Liver (tissue), 9 donors: ENCODE results near the gene AK1. TPM values are rescaled to one million over a fixed set of nuclear protein-coding genes. Genes with fewer than 3 reads are reported as not detected.

ENCODE experiments used
- DNase-seq: peaks from one replicate; pipeline ENCODE4 v3.0.0-alpha.2; 2017; ENCODE audit warnings: low spot score
- H3K27ac ChIP-seq, 2 donors: one replicate each; pipeline ENCODE4 v1.7.0; 2013; ENCODE audit warnings: inconsistent platforms in 2 of 2, low read length in 2 of 2, control low read depth in 1 of 2, low read depth in 1 of 2, mild to moderate bottlenecking in 1 of 2
- H3K27me3 ChIP-seq, 4 donors: one replicate each; pipeline versions ENCODE4 v1.6.1 to v1.7.0; 2013; ENCODE audit warnings: low read length in 3 of 4, inconsistent platforms in 1 of 4, mild to moderate bottlenecking in 1 of 4, moderate library complexity in 1 of 4; ENCODE audit not compliant: control insufficient read depth in 4 of 4, insufficient read depth in 4 of 4
- H3K36me3 ChIP-seq, 4 donors: one replicate each; pipeline versions ENCODE4 v1.6.1 to v1.7.0; 2013; ENCODE audit warnings: low read length in 3 of 4, mild to moderate bottlenecking in 3 of 4, low read depth in 1 of 4, moderate library complexity in 1 of 4; ENCODE audit not compliant: control insufficient read depth in 4 of 4, insufficient read depth in 3 of 4
- H3K4me1 ChIP-seq, 4 donors: one replicate each; pipeline versions ENCODE4 v1.6.1 to v1.7.0; 2013; ENCODE audit warnings: low read length in 3 of 4, mild to moderate bottlenecking in 3 of 4, moderate library complexity in 1 of 4; ENCODE audit not compliant: control insufficient read depth in 4 of 4, insufficient read depth in 4 of 4
- H3K4me3 ChIP-seq, 3 donors: one replicate each; pipeline versions ENCODE4 v1.6.1 to v1.7.0; 2013; ENCODE audit warnings: low read length in 3 of 3, control low read depth in 1 of 3, low read depth in 1 of 3, mild to moderate bottlenecking in 1 of 3
- H3K9ac ChIP-seq, 2 donors: one replicate each; pipeline ENCODE4 v1.7.0; 2013; ENCODE audit warnings: low read length in 2 of 2, mild to moderate bottlenecking in 2 of 2, moderate library complexity in 2 of 2, control low read depth in 1 of 2, low read depth in 1 of 2
- H3K9me3 ChIP-seq, 4 donors: one replicate each; pipeline versions ENCODE4 v1.6.1 to v1.7.0; 2013; ENCODE audit warnings: low read length in 3 of 4; ENCODE audit not compliant: control insufficient read depth in 4 of 4
- EGR1 ChIP-seq, 2 donors: IDR thresholded peaks; 2 replicates each; pipeline ENCODE4 v1.6.1; 2016 to 2018; ENCODE audit warnings: antibody characterized with exemption in 2 of 2, low read depth in 2 of 2
- FOXA1 ChIP-seq: IDR thresholded peaks from 2 replicates; pipeline ENCODE4 v1.6.1; 2016; ENCODE audit warnings: antibody characterized with exemption
- FOXA2 ChIP-seq: IDR thresholded peaks from 2 replicates; pipeline ENCODE4 v1.6.1; 2016; ENCODE audit warnings: antibody characterized with exemption
- GABPA ChIP-seq, 2 donors: IDR thresholded peaks in 1 of 2; conservative IDR thresholded peaks in 1 of 2; 2 replicates each; pipeline ENCODE4 v1.6.1; 2016; ENCODE audit warnings: antibody characterized with exemption in 2 of 2, mild to moderate bottlenecking in 1 of 2, moderate library complexity in 1 of 2
- HNF4A ChIP-seq, 2 donors: conservative IDR thresholded peaks; 2 replicates each; pipeline ENCODE4 v1.6.1; 2016; ENCODE audit warnings: antibody characterized with exemption in 2 of 2, mild to moderate bottlenecking in 2 of 2
- JUND ChIP-seq, 2 donors: IDR thresholded peaks; 2 replicates each; pipeline ENCODE4 v1.6.1; 2016; ENCODE audit warnings: antibody characterized with exemption in 2 of 2
- NR2F2 ChIP-seq: IDR thresholded peaks from 2 replicates; pipeline ENCODE4 v1.6.1; 2016; ENCODE audit warnings: antibody characterized with exemption
- RAD21 ChIP-seq, 2 donors: IDR thresholded peaks; 2 replicates each; pipeline ENCODE4 v1.6.1; 2016; ENCODE audit warnings: antibody characterized with exemption in 2 of 2, mild to moderate bottlenecking in 2 of 2
- RXRA ChIP-seq, 2 donors: IDR thresholded peaks; 2 replicates each; pipeline ENCODE4 v1.6.1; 2017 to 2018; ENCODE audit warnings: antibody characterized with exemption in 2 of 2, mild to moderate bottlenecking in 1 of 2
- TAF1 ChIP-seq: conservative IDR thresholded peaks from 2 replicates; pipeline ENCODE4 v1.6.1; 2016; ENCODE audit warnings: antibody characterized with exemption, mild to moderate bottlenecking
- YY1 ChIP-seq: IDR thresholded peaks from 2 replicates; pipeline ENCODE4 v1.6.1; 2016; ENCODE audit warnings: antibody characterized with exemption, mild to moderate bottlenecking
- WGBS: extraction: QIAGEN DNeasy Blood & Tissue Kit; methylation state at CpG from one replicate; pipeline ENCODE4 v1.1.7; 2013; 5-methylcytosine and 5-hydroxymethylcytosine counted together
- polyA plus RNA-seq, 2 donors: library from polyadenylated mRNA; stranded (reverse) in 1 of 2; unstranded in 1 of 2; fragments of 200-250 nt in 1 of 2; fragments of >200 nt in 1 of 2; fragmentation: Nextera tagmentation in 1 of 2; extraction: Ambion mirVana in 1 of 2; gene quantifications; one replicate each; pipeline versions ENCODE4 v1.2.1 to v1.2.3, GENCODE V29; 2013 to 2015
- total RNA-seq, 2 donors: library from RNA; depleted of rRNA; stranded (reverse); fragments of >200 nt; gene quantifications; one replicate each; pipeline ENCODE4 v1.2.3, GENCODE V29; 2014
- TF ChIP-seq, protein P1 (sequence below): IDR thresholded peaks from 2 replicates; pipeline ENCODE4 v1.6.1; 2016; ENCODE audit warnings: antibody characterized with exemption
- TF ChIP-seq, protein P2 (sequence below): IDR thresholded peaks from 2 replicates; pipeline ENCODE4 v1.6.1; 2016; ENCODE audit warnings: antibody characterized with exemption
- TF ChIP-seq, protein P3 (sequence below): fragments of 150-350 bp; IDR thresholded peaks from 2 replicates; pipeline ENCODE4 v1.5.1; 2017; ENCODE audit warnings: improper control_type of control experiment, low read depth, low read length; ENCODE audit not compliant: missing input control
- TF ChIP-seq, protein P4 (sequence below): IDR thresholded peaks from 2 replicates; pipeline ENCODE4 v1.6.1; 2016; ENCODE audit warnings: antibody characterized with exemption
- donor health status: healthy.
- donor health status: healthy.
- donor health status: healthy.
- donor health status: healthy.
- donor health status: healthy.

Gene AK1, protein sequence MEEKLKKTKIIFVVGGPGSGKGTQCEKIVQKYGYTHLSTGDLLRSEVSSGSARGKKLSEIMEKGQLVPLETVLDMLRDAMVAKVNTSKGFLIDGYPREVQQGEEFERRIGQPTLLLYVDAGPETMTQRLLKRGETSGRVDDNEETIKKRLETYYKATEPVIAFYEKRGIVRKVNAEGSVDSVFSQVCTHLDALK
- total RNA-seq, result 10 to 100 TPM; 10.6 to 18.7 TPM
- polyA plus RNA-seq, result 10 to 100 TPM; 40.4 to 78.3 TPM

DNA sequence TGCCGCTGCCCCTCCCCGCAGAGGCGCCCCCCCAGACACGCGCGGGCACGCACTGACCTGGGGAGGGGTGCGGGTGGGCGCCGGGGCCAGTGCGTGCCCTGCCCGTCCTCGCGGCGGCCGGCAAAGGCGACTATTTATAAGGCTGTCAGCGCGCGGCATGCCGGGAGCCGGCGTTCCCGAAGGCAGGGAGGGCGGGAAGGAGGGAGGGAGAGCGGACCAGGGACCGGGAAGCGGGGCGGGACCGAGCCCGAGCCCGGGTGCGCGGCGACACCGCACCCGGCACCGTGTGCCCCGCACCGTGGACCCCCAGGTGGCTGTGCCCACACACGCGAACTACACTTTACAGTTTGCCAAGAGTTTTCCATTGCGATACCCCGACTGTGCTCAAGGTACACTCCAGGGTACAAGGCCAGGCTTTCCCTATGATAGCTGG lies at the start of gene AK1:
AK1 (minus strand) TSS at position 110 of the 433 bp plus-strand sequence. CDS start 3,058 bp downstream, outside the sequence.
- Histone ChIP-seq H3K27ac (peak within 1 kb of the TSS; percentile 25 to 35), H3K4me1 (peaks cover 10 to 37% (median 24%) of the 10 kb centered on the region in 4 donors)
- DNase-seq, result peak; percentile 76

DNA sequence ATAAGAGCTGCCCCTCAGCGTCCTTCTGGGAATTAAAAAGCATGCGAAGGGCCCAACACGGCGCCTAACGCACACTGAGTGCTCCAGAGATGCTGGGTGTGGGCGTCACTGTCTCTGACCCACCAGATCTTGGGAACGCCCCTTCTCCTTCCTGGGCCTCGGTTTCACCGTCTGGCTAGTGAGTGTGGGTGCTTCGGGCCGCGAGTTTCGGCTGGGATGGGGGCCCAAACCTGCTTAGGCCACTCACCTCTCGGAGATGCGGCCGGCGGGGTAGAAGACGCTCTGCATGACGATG lies 49.4 kb upstream of the AK1 start:
- TF ChIP-seq RAD21 (IDR thresholded peaks at IDR 0.05), result no peak
- no peak for TF ChIP-seq FOXA1
- no peak for TF ChIP-seq JUND (IDR thresholded peaks at IDR 0.05)
- TF ChIP-seq, protein P1, sequence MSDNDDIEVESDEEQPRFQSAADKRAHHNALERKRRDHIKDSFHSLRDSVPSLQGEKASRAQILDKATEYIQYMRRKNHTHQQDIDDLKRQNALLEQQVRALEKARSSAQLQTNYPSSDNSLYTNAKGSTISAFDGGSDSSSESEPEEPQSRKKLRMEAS, result no peak
- TF ChIP-seq YY1, result no peak
- no peak for DNase-seq
- Histone ChIP-seq H3K9me3 (no peaks in the 10 kb centered on the region), H3K27ac (no peak overlapping the region), H3K4me1 (peaks cover 0 to 21% (median 7%) of the 10 kb centered on the region in 4 donors), H3K9ac (no peak overlapping the region), H3K27me3 (peaks cover 0 to 7% (median 0%) of the 10 kb centered on the region in 4 donors), H3K36me3 (no peaks in the 10 kb centered on the region), H3K4me3 (no peak overlapping the region)
- 15% methylated on average over 19 of the region's 19 CpGs for WGBS

More for the DNA sequence above, at the start of gene AK1:
- WGBS, result 2% methylated on average over 44 of the region's 44 CpGs
- Histone ChIP-seq H3K4me3 (peak within 1 kb of the TSS; percentile 32 to 73 (median 71)), H3K27me3 (no peaks in the 10 kb centered on the region), H3K9ac (peak within 1 kb of the TSS; percentile 31 to 46), H3K36me3 (peaks cover 0 to 2% (median 0%) of the 10 kb centered on the region in 4 donors), H3K9me3 (no peaks in the 10 kb centered on the region)
- TF ChIP-seq FOXA2 (no peak), HNF4A (conservative IDR thresholded peaks at IDR 0.05) (no peak), YY1 (no peak)
- TF ChIP-seq, protein P1, result no peak
- TF ChIP-seq, protein P2, sequence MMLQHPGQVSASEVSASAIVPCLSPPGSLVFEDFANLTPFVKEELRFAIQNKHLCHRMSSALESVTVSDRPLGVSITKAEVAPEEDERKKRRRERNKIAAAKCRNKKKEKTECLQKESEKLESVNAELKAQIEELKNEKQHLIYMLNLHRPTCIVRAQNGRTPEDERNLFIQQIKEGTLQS, result no peak
- TF ChIP-seq, protein P3, sequence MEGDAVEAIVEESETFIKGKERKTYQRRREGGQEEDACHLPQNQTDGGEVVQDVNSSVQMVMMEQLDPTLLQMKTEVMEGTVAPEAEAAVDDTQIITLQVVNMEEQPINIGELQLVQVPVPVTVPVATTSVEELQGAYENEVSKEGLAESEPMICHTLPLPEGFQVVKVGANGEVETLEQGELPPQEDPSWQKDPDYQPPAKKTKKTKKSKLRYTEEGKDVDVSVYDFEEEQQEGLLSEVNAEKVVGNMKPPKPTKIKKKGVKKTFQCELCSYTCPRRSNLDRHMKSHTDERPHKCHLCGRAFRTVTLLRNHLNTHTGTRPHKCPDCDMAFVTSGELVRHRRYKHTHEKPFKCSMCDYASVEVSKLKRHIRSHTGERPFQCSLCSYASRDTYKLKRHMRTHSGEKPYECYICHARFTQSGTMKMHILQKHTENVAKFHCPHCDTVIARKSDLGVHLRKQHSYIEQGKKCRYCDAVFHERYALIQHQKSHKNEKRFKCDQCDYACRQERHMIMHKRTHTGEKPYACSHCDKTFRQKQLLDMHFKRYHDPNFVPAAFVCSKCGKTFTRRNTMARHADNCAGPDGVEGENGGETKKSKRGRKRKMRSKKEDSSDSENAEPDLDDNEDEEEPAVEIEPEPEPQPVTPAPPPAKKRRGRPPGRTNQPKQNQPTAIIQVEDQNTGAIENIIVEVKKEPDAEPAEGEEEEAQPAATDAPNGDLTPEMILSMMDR, result no peak

DNA sequence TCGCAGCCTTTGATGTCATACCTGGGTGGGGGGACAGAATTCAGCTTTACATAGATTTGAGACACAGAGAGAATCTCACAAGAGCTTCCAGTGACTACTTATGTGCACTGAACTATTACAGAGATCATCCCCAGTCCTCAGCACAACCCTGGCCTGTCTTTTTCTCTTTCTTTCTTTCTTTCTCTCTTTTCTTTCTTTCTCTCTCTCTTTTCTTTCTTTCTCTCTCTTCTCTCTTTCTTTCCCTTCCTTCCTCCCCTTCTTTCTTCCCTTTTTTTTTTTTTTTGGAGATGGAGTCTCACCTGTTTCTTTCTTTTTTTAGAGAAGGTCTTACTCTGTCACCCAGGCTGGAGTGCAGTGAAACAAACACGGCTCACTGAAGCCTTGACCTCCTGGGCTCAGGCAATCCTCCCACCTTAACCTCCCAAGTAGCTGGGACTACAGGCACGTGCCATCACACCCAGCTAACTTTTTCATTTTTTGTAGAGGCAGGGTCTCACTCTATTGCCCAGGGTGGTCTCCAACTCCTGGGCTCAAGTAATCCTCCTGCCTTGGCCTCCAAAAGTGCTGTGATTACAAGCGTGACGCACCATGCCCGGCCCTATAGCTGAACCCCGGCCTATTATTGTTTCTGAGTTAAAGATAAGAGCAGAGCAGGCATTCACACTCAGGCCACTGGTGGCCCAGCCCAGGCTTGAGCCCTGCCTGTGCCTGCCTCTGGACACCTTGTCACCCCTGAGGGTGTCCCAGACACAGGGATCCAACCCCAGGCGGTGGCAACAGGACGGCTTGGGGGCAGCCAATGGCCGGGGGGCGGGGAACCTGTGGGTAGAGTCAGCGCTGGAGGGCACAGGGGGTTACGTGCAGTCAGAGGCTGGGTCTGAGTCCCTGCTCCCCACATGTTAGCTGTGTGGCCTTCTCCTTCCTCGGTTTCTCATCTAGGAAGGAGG lies 48.8 kb upstream of the AK1 start:
- peaks cover 0 to 24% (median 11%) of the 10 kb centered on the region in 4 donors for H3K4me1 ChIP-seq
- no peaks in the 10 kb centered on the region for H3K9me3 ChIP-seq
- H3K9ac ChIP-seq, result no peak overlapping the region
- H3K27ac ChIP-seq, result no peak overlapping the region
- 71% methylated on average over 14 of the region's 14 CpGs for WGBS
- H3K27me3 ChIP-seq, result peaks cover 0 to 7% (median 0%) of the 10 kb centered on the region in 4 donors
- H3K4me3 ChIP-seq, result no peak overlapping the region
- no peaks in the 10 kb centered on the region for H3K36me3 ChIP-seq
- no peak for DNase-seq
- TF ChIP-seq, protein P4, sequence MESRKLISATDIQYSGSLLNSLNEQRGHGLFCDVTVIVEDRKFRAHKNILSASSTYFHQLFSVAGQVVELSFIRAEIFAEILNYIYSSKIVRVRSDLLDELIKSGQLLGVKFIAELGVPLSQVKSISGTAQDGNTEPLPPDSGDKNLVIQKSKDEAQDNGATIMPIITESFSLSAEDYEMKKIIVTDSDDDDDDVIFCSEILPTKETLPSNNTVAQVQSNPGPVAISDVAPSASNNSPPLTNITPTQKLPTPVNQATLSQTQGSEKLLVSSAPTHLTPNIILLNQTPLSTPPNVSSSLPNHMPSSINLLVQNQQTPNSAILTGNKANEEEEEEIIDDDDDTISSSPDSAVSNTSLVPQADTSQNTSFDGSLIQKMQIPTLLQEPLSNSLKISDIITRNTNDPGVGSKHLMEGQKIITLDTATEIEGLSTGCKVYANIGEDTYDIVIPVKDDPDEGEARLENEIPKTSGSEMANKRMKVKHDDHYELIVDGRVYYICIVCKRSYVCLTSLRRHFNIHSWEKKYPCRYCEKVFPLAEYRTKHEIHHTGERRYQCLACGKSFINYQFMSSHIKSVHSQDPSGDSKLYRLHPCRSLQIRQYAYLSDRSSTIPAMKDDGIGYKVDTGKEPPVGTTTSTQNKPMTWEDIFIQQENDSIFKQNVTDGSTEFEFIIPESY, result no peak
- no peak for TF ChIP-seq NR2F2
- TF ChIP-seq FOXA1, result no peak
- TF ChIP-seq, protein P3, result no peak
- TF ChIP-seq RAD21 (IDR thresholded peaks at IDR 0.05), result no peak
- no peak for TF ChIP-seq JUND (IDR thresholded peaks at IDR 0.05)
- no peak for TF ChIP-seq GABPA (IDR thresholded peaks at IDR 0.05 in 1 of 2, conservative IDR thresholded peaks at IDR 0.05 in 1 of 2)
- TF ChIP-seq RXRA (IDR thresholded peaks at IDR 0.05), result no peak
- TF ChIP-seq TAF1, result no peak
- no peak for TF ChIP-seq EGR1 (IDR thresholded peaks at IDR 0.05; ENCODE audit: low read depth in 2 of 2)
- TF ChIP-seq YY1, result no peak
